Breast epithelium (tissue), 4 donors: ENCODE results near the gene SAC3D1. TPM values are rescaled to one million over a fixed set of nuclear protein-coding genes. Genes with fewer than 3 reads are reported as not detected.

Experiments used
- DNase-seq, 2 donors: peaks; one replicate each; pipeline ENCODE4 v3.0.0-alpha.2; 2019; ENCODE audit warnings: low spot score in 2 of 2
- H3K27ac ChIP-seq, 2 donors: fragments of 200-600 bp; sonication (generic) in 1 of 2; one replicate each; pipeline ENCODE4 v1.5.1; 2016 to 2019; ENCODE audit warnings: mild to moderate bottlenecking in 1 of 2
- H3K27me3 ChIP-seq, 2 donors: fragments of 200-600 bp; sonication (generic) in 1 of 2; one replicate each; pipeline versions ENCODE4 v1.5.1 to v1.6.0; 2017 to 2019; ENCODE audit warnings: control low read depth in 1 of 2, mild to moderate bottlenecking in 1 of 2
- H3K36me3 ChIP-seq: fragments of 200-600 bp; one replicate; pipeline ENCODE4 v1.5.1; 2019
- H3K4me1 ChIP-seq, 2 donors: fragments of 200-600 bp; sonication (generic); one replicate each; pipeline ENCODE4 v1.5.1; 2016 to 2019; ENCODE audit warnings: control low read depth in 1 of 2
- H3K4me3 ChIP-seq, 3 donors: fragments of 200-600 bp; sonication (generic); 1 replicate in 2 of 3; 2 replicates in 1 of 3; pipeline ENCODE4 v1.5.1; 2016 to 2019; ENCODE audit warnings: mild to moderate bottlenecking in 3 of 3, moderate library complexity in 2 of 3
- H3K9me3 ChIP-seq, 2 donors: fragments of 200-600 bp; sonication (generic) in 1 of 2; one replicate each; pipeline ENCODE4 v1.5.1; 2016 to 2019; ENCODE audit warnings: control low read depth in 1 of 2
- CTCF ChIP-seq, 3 donors: fragments of 450-650 bp; IDR thresholded peaks; one replicate each; pipeline ENCODE4 v1.5.1; 2016 to 2017; ENCODE audit warnings: antibody characterized with exemption in 3 of 3, mild to moderate bottlenecking in 3 of 3, moderate library complexity in 3 of 3
- POLR2A ChIP-seq: fragments of 450-650 bp; IDR thresholded peaks from one replicate; pipeline ENCODE4 v1.6.1; 2016; ENCODE audit warnings: antibody characterized with exemption, mild to moderate bottlenecking, moderate library complexity
- POLR2AphosphoS5 ChIP-seq, 3 donors: sonication (generic); formaldehyde crosslinking; IDR thresholded peaks; one replicate each; pipeline ENCODE4 v1.6.1; 2017; ENCODE audit warnings: antibody characterized with exemption in 3 of 3
- intact Hi-C: fragments of 100-400 bp; cut with DNase I; formaldehyde crosslinking; loops from one replicate; pipeline ENCODE4 v1.15.1; 2023; ENCODE audit warnings: low total_unique reads
- total RNA-seq, 3 donors: library from RNA; depleted of rRNA; stranded (reverse); fragments of >200 nt; gene quantifications; one replicate each; pipeline ENCODE4 v1.1.0, GENCODE V29; 2016

Gene SAC3D1
- total RNA-seq, 3 donors from 2014 or later: 7.5 to 9.2 (median 7.5) TPM

DNA sequence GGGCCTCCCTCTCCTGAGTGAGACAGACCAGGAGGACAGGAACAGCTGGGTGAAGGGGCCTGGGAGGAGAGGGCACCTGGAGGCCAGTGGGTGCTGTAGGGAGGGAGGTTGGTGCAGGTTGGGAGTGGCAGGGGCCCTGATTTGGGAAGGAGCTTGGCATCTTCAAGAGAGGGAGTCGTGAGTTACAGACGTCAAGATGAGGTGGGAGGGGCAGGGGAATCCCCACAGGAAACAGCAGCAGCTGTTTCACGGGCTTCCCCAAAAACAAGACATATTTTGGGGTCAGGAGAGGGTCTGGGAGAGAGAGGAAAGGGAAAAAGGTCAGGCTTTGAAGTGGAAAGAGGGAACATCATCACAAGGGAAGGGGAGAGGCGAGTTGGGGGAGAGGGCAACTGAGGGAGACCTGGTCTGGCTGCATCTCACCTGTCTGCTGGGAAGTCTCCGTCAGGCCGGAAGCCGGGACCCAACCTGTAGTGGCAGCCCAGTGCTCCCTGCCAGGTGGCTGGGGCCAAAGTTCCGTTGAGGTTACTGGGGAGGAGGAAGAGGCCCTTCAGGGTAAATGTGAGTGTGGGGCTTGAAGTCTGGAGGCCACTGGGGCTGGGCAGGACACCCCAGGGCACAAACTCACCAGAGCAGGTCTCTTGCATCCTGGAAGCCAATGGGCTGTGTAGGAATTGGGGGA, 13.0 kb downstream of the SAC3D1 start:
- no peak for TF ChIP-seq POLR2AphosphoS5 (IDR thresholded peaks at IDR 0.05)
- no peak for TF ChIP-seq CTCF (IDR thresholded peaks at IDR 0.05)
- no peak for TF ChIP-seq POLR2A
- no peaks in the 10 kb centered on the region for H3K36me3 ChIP-seq
- H3K27ac ChIP-seq: no peak overlapping the region
- H3K9me3 ChIP-seq: no peaks in the 10 kb centered on the region
- intact Hi-C loops: no loop called here
- H3K4me1 ChIP-seq: no peaks in the 10 kb centered on the region
- no peak overlapping the region for H3K4me3 ChIP-seq
- H3K27me3 ChIP-seq: no peaks in the 10 kb centered on the region
- DNase-seq: no peak

GRCh38 chr11:65055538-65055937, 14.5 kb downstream of the SAC3D1 start:
- no peaks in the 10 kb centered on the region for H3K9me3 ChIP-seq
- H3K4me3 ChIP-seq: no peak overlapping the region
- DNase-seq: no peak
- H3K36me3 ChIP-seq: no peaks in the 10 kb centered on the region
- intact Hi-C loops: no loop called here
- TF ChIP-seq POLR2AphosphoS5 (IDR thresholded peaks at IDR 0.05): no peak
- no peak for TF ChIP-seq CTCF (IDR thresholded peaks at IDR 0.05)
- no peak for TF ChIP-seq POLR2A
- no peaks in the 10 kb centered on the region for H3K4me1 ChIP-seq
- no peaks in the 10 kb centered on the region for H3K27me3 ChIP-seq
- H3K27ac ChIP-seq: no peak overlapping the region

DNA sequence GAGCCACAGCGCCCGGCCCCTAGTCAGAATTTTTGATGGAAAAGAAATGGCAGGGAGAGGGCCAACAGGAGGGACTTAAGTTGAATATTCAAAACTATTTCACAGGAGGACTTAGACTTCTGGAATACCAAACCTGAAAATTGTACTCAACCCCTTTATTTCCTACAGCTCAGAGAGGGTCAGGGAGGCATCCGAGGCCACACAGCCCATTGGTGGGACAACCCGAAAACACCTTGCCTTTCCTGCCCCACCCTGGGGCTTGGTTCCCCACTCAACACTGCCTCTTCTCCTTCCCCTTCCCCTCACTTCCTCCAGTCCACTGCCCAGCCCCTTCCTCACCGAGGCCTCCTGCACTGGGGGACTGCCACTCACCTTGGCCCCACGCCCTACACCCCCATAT, 16.0 kb downstream of the SAC3D1 start:
- Histone ChIP-seq H3K27me3 (no peaks in the 10 kb centered on the region), H3K4me1 (no peaks in the 10 kb centered on the region), H3K36me3 (no peaks in the 10 kb centered on the region), H3K27ac (no peak overlapping the region), H3K9me3 (no peaks in the 10 kb centered on the region), H3K4me3 (no peak overlapping the region)
- intact Hi-C loops: no loop called here
- TF ChIP-seq CTCF (IDR thresholded peaks at IDR 0.05): no peak
- TF ChIP-seq POLR2A: no peak
- no peak for TF ChIP-seq POLR2AphosphoS5 (IDR thresholded peaks at IDR 0.05)
- no peak for DNase-seq

DNA sequence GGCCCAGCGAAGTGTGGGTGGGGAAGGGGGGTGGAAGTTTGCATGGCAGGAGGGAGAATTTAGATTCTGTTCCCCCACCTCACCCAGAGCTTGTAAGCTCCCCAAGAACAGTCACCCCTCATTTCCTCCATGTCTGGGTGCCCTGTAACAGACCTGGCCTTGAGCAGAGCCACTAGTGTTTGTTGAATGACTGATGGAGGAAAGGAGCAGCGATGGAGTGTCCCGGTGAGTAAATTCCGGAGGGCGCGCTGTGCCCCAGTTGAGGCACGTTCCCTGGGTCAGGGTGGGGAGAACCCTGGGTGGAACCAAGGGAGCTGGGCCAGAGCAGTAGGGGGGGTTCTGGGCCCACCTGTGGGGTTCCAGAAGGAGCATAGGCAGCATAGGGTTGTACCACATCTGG, 16.5 kb downstream of the SAC3D1 start:
- TF ChIP-seq POLR2AphosphoS5 (IDR thresholded peaks at IDR 0.05): no peak
- Histone ChIP-seq H3K36me3 (no peaks in the 10 kb centered on the region), H3K4me1 (no peaks in the 10 kb centered on the region), H3K9me3 (no peaks in the 10 kb centered on the region), H3K27ac (no peak overlapping the region), H3K4me3 (no peak overlapping the region), H3K27me3 (no peaks in the 10 kb centered on the region)
- no peak for DNase-seq
- intact Hi-C loops: no loop called here

DNA sequence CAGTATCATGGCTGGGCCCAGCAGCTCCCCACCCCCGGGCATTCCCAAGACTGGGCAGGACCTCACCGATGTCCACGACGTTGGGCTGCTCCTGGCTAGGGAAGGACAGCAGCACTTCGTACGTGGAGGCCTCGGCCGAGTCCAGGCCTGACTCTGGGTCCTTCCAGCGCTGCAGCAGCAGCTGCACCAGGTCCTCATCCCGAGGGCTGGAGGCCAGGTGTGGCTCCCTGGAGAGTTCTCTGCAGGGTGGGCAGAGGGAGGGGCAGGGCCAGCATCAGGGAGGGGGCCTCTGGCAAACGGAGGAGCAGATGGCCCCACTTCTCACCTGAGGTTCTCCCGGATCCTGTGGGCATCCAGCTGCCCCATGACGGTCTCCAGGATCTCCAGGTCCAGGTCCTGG, 17.0 kb downstream of the SAC3D1 start:
- Histone ChIP-seq H3K36me3 (no peaks in the 10 kb centered on the region), H3K27me3 (no peaks in the 10 kb centered on the region), H3K9me3 (no peaks in the 10 kb centered on the region), H3K4me3 (no peak overlapping the region), H3K27ac (no peak overlapping the region), H3K4me1 (no peaks in the 10 kb centered on the region)
- no peak for TF ChIP-seq POLR2AphosphoS5 (IDR thresholded peaks at IDR 0.05)
- no peak for TF ChIP-seq CTCF (IDR thresholded peaks at IDR 0.05)
- TF ChIP-seq POLR2A: no peak
- intact Hi-C loops: no loop called here
- DNase-seq: no peak
